Measurements from ENCODE around the gene TMPRSS11B. TPM values are rescaled to one million over a fixed set of nuclear protein-coding genes. Genes with fewer than 3 reads are reported as not detected.
"Not testable (repeated sequence)": the region's sequence is repeated elsewhere in the genome, so short reads cannot be mapped to it uniquely, and the experiment has no call there.

The TMPRSS11B gene
- polyA plus RNA-seq, 2 donors, result 394 to 1,112 TPM

DNA sequence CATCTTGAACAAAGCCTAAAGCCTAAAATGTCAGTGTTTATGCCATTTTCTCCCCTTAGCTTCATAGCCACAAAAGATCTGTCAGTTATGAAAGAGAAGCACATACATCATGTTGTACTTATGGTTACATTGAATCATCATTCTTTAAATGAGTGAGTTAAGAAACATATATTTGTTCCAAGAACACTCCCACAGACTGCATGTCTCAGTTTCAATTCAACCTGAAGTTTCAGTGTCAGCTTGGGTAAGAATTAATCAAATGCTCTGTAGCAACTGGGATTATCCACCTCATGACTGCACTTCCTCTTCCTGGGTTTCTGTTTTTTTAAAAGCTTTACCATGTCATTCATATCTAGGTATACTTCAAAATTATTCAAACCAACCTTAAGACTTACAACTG lies 3.9 kb upstream of the TMPRSS11B start:
- Histone ChIP-seq H3K27ac (ENCODE audit: low read depth in 2 of 2, low read length in 1 of 2) (peak overlapping the region; percentile 76 to 86), H3K27me3 (ENCODE audit: control insufficient read depth in 1 of 2, insufficient read depth in 2 of 2, low read length in 2 of 2) (no peaks in the 10 kb centered on the region), H3K4me3 (ENCODE audit: low read depth in 1 of 2, low read length in 2 of 2) (no peak overlapping the region), H3K36me3 (ENCODE audit: control insufficient read depth in 2 of 2, insufficient read depth in 2 of 2, low read length in 1 of 2) (no peaks in the 10 kb centered on the region), H3K4me1 (ENCODE audit: control insufficient read depth in 2 of 2, insufficient read depth in 2 of 2, low read length in 1 of 2) (no peaks in the 10 kb centered on the region), H3K9me3 (ENCODE audit: control insufficient read depth in 2 of 2, insufficient read depth in 1 of 2, low read depth in 1 of 2, low read length in 1 of 2) (no peaks in the 10 kb centered on the region)

DNA sequence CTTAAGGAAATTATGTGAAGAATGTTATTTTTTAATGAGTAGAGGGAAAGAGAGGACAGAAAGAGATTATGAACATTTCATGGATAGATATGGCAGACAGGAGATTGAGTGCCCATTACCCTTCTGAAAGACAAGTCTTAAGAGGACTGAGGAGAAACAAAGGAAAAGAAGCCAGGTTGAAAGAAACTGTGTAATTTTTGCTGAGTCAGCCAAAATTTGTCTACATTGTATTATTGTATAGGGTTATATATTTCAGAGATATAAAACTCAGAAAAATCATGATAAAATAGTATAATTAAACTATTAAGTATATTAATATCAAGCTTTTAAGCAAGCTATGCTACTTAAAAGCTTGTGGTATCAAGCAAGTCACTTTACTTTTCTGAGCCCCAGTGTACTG lies 4.9 kb downstream of the TMPRSS11B start:
- no peaks in the 10 kb centered on the region for H3K9me3 ChIP-seq (ENCODE audit: control insufficient read depth in 2 of 2, insufficient read depth in 1 of 2, low read depth in 1 of 2, low read length in 1 of 2)
- H3K4me3 ChIP-seq (ENCODE audit: low read depth in 1 of 2, low read length in 2 of 2), result peak overlapping the region in 1 of 2 donors; percentile 26
- H3K27me3 ChIP-seq (ENCODE audit: control insufficient read depth in 1 of 2, insufficient read depth in 2 of 2, low read length in 2 of 2), result no peaks in the 10 kb centered on the region
- H3K36me3 ChIP-seq (ENCODE audit: control insufficient read depth in 2 of 2, insufficient read depth in 2 of 2, low read length in 1 of 2), result no peaks in the 10 kb centered on the region
- H3K27ac ChIP-seq (ENCODE audit: low read depth in 2 of 2, low read length in 1 of 2), result no peak overlapping the region
- no peaks in the 10 kb centered on the region for H3K4me1 ChIP-seq (ENCODE audit: control insufficient read depth in 2 of 2, insufficient read depth in 2 of 2, low read length in 1 of 2)

DNA sequence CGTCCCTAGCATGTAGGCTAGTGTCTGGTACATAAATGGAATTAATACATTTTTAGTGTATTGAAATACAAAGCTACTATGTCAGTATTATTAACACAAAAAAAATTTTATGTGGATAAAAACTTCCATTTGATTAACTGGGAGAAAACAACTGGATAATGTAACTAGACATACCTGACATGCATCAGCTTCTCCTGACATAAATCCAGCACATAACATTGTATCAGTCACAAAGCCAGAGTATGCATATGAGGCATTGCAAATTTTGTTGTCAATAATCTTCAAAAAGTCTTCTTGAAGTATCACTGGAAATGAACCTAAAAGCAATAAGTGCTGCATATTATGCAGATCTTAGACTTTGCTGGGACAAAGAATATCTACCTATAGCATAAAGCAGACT lies 16.9 kb downstream of the TMPRSS11B start:
- H3K9me3 ChIP-seq (ENCODE audit: control insufficient read depth in 2 of 2, insufficient read depth in 1 of 2, low read depth in 1 of 2, low read length in 1 of 2), result no peaks in the 10 kb centered on the region
- H3K4me3 ChIP-seq (ENCODE audit: low read depth in 1 of 2, low read length in 2 of 2), result no peak overlapping the region
- H3K36me3 ChIP-seq (ENCODE audit: control insufficient read depth in 2 of 2, insufficient read depth in 2 of 2, low read length in 1 of 2), result no peaks in the 10 kb centered on the region
- H3K4me1 ChIP-seq (ENCODE audit: control insufficient read depth in 2 of 2, insufficient read depth in 2 of 2, low read length in 1 of 2), result no peaks in the 10 kb centered on the region
- WGBS, 2 donors, result 46 to 59% methylated on average over 1 of the region's 1 CpG
- H3K27ac ChIP-seq (ENCODE audit: low read depth in 2 of 2, low read length in 1 of 2), result no peak overlapping the region
- no peaks in the 10 kb centered on the region for H3K27me3 ChIP-seq (ENCODE audit: control insufficient read depth in 1 of 2, insufficient read depth in 2 of 2, low read length in 2 of 2)

DNA sequence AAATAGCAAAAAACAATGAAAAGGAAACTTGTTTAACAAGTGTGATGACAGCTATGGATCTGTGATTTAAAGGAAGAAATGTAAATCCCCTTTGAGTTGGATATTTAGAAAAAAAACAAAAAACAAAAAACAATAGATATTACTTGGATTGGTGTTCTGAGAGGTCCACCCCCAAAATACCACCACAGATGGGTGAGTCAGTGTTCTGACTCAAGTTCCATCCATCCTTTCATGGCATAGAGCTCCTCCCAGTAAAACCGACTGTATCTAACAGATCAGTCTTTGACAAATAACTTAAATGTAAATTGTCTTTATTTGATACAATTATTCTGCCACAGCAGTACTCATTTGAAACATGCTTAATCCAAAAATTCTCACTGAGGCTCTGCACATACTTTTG lies 27.4 kb downstream of the TMPRSS11B start:
- Histone ChIP-seq H3K4me1 (ENCODE audit: control insufficient read depth in 2 of 2, insufficient read depth in 2 of 2, low read length in 1 of 2) (no peaks in the 10 kb centered on the region), H3K36me3 (ENCODE audit: control insufficient read depth in 2 of 2, insufficient read depth in 2 of 2, low read length in 1 of 2) (no peaks in the 10 kb centered on the region), H3K4me3 (ENCODE audit: low read depth in 1 of 2, low read length in 2 of 2) (peak overlapping the region in 1 of 2 donors; percentile 46), H3K27ac (ENCODE audit: low read depth in 2 of 2, low read length in 1 of 2) (no peak overlapping the region), H3K9me3 (ENCODE audit: control insufficient read depth in 2 of 2, insufficient read depth in 1 of 2, low read depth in 1 of 2, low read length in 1 of 2) (no peaks in the 10 kb centered on the region), H3K27me3 (ENCODE audit: control insufficient read depth in 1 of 2, insufficient read depth in 2 of 2, low read length in 2 of 2) (no peaks in the 10 kb centered on the region)
- 13% methylated on average over 1 of the region's 1 CpG for WGBS, 2 donors

DNA sequence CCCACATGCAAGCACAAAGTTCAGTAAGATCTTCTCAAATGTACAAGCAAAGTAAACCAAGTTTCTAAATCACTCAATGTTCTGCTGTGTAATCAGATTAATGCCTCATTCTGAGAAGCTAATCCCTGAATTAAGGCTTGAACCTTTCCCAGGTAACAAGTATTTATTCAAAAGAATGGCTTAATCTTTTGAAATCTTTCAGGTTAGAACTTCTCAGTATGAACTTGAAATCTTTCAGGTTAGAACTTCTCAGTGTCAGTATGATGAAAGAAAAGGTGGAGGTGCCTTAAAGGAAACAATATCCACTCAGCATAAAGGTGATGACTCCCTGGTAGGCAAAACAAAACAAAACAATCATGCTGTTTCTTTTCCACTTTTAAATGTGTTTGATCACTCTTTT lies 29.0 kb downstream of the TMPRSS11B start:
- Histone ChIP-seq H3K9me3 (ENCODE audit: control insufficient read depth in 2 of 2, insufficient read depth in 1 of 2, low read depth in 1 of 2, low read length in 1 of 2) (no peaks in the 10 kb centered on the region), H3K36me3 (ENCODE audit: control insufficient read depth in 2 of 2, insufficient read depth in 2 of 2, low read length in 1 of 2) (no peaks in the 10 kb centered on the region), H3K27me3 (ENCODE audit: control insufficient read depth in 1 of 2, insufficient read depth in 2 of 2, low read length in 2 of 2) (no peaks in the 10 kb centered on the region), H3K27ac (ENCODE audit: low read depth in 2 of 2, low read length in 1 of 2) (no peak overlapping the region), H3K4me3 (ENCODE audit: low read depth in 1 of 2, low read length in 2 of 2) (no peak overlapping the region), H3K4me1 (ENCODE audit: control insufficient read depth in 2 of 2, insufficient read depth in 2 of 2, low read length in 1 of 2) (no peaks in the 10 kb centered on the region)

DNA sequence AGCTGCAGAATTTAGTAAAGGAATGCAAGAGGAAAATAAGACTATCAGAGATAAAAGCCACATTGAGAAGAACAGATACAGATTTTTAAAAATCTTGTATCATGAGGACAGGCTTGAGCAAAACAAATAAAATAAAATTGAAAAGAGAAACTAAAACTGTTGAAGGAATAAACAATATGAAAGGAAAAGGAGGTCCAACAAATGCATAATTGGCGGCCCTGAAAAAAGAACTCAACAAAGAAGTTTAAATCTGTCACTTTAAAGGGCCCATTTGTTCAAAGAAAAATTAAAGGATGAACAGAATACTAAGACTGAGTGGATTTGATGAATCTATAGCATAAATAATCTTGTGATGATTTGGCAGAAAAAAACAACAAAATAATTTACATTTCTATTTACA lies 36.5 kb downstream of the TMPRSS11B start:
- H3K27ac ChIP-seq (ENCODE audit: low read depth in 2 of 2, low read length in 1 of 2), result no peak overlapping the region

DNA sequence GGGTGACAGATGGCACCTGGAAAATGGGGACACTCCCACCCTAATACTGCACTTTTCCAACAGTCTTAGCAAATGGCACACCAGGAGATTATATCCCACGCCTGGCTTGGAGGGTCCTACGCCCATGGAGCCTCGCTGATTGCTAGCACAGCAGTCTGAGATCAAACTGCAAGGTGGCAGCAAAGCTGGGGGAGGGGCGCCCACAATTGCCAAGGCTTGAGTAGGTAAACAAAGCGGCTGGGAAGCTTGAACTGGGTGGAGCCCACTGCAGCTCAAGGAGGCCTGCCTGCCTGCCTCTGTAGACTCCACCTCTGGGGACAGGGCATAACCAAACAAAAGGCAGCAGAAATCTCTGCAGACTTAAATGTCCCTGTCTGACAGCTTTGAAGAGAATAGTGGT lies 51.2 kb downstream of the TMPRSS11B start:
- 87 to 92% methylated on average over 5 of the region's 5 CpGs for WGBS, 2 donors
- H3K36me3 ChIP-seq (ENCODE audit: control insufficient read depth in 2 of 2, insufficient read depth in 2 of 2, low read length in 1 of 2); H3K27ac ChIP-seq (ENCODE audit: low read depth in 2 of 2, low read length in 1 of 2); H3K27me3 ChIP-seq (ENCODE audit: control insufficient read depth in 1 of 2, insufficient read depth in 2 of 2, low read length in 2 of 2); H3K9me3 ChIP-seq (ENCODE audit: control insufficient read depth in 2 of 2, insufficient read depth in 1 of 2, low read depth in 1 of 2, low read length in 1 of 2); H3K4me3 ChIP-seq (ENCODE audit: low read depth in 1 of 2, low read length in 2 of 2); H3K4me1 ChIP-seq (ENCODE audit: control insufficient read depth in 2 of 2, insufficient read depth in 2 of 2, low read length in 1 of 2): not testable (repeated sequence)

More for the DNA sequence above, 36.5 kb downstream of the TMPRSS11B start:
- WGBS, 2 donors, result 83 to 90% methylated on average over 1 of the region's 1 CpG
- no peaks in the 10 kb centered on the region for H3K4me1 ChIP-seq (ENCODE audit: control insufficient read depth in 2 of 2, insufficient read depth in 2 of 2, low read length in 1 of 2)
- no peaks in the 10 kb centered on the region for H3K36me3 ChIP-seq (ENCODE audit: control insufficient read depth in 2 of 2, insufficient read depth in 2 of 2, low read length in 1 of 2)
- no peaks in the 10 kb centered on the region for H3K9me3 ChIP-seq (ENCODE audit: control insufficient read depth in 2 of 2, insufficient read depth in 1 of 2, low read depth in 1 of 2, low read length in 1 of 2)
- H3K4me3 ChIP-seq (ENCODE audit: low read depth in 1 of 2, low read length in 2 of 2), result no peak overlapping the region
- no peaks in the 10 kb centered on the region for H3K27me3 ChIP-seq (ENCODE audit: control insufficient read depth in 1 of 2, insufficient read depth in 2 of 2, low read length in 2 of 2)

DNA sequence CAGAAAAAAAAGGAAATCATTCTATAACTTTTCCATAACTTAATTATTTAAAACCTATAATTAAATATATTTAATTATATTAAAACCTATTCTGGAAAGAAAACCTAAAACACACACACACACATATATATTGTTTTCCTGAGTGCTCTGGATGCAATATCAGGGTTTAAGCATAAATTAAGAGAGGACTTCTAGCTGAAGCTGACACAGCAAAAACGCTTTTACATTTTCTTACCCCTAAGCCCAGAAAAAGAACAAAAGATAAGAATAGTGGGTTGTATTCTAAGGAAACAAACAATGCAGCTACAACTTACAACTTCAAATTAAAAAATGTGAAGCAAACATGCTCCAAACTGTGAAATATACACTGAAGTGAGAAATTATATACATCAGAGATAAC lies 52.3 kb downstream of the TMPRSS11B start:
- Histone ChIP-seq H3K4me1 (ENCODE audit: control insufficient read depth in 2 of 2, insufficient read depth in 2 of 2, low read length in 1 of 2) (no peaks in the 10 kb centered on the region), H3K36me3 (ENCODE audit: control insufficient read depth in 2 of 2, insufficient read depth in 2 of 2, low read length in 1 of 2) (peaks cover 0 to 4% of the 10 kb centered on the region in 2 donors), H3K4me3 (ENCODE audit: low read depth in 1 of 2, low read length in 2 of 2) (no peak overlapping the region), H3K27me3 (ENCODE audit: control insufficient read depth in 1 of 2, insufficient read depth in 2 of 2, low read length in 2 of 2) (peaks cover 0 to 4% of the 10 kb centered on the region in 2 donors), H3K9me3 (ENCODE audit: control insufficient read depth in 2 of 2, insufficient read depth in 1 of 2, low read depth in 1 of 2, low read length in 1 of 2) (no peaks in the 10 kb centered on the region), H3K27ac (ENCODE audit: low read depth in 2 of 2, low read length in 1 of 2) (no peak overlapping the region)
- WGBS, 2 donors, result 86 to 90% methylated on average over 1 of the region's 1 CpG

DNA sequence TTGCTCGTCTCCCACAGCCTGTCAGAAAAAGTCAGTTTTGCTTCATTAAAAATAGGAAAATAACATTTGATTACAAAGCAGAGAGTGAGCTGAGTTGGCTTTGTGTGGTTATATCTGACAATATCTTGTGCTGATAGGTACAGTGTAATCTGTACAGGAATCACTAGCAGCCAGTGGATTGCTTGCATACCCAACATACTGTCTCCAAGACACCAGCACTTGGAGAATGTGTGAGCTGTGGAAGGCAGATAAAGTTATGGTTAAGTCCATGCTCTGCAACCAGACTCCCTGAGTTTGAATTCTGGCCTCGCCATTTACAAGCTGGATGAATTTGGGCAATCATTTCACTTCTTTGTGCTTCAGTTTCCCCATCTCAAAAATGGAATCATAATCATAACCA lies 58.3 kb downstream of the TMPRSS11B start:
- WGBS, 2 donors, result 75 to 84% methylated on average over 2 of the region's 2 CpGs
- peaks cover 2 to 5% of the 10 kb centered on the region in 2 donors for H3K4me1 ChIP-seq (ENCODE audit: control insufficient read depth in 2 of 2, insufficient read depth in 2 of 2, low read length in 1 of 2)
- no peak overlapping the region for H3K4me3 ChIP-seq (ENCODE audit: low read depth in 1 of 2, low read length in 2 of 2)
- peaks cover 0 to 3% of the 10 kb centered on the region in 2 donors for H3K9me3 ChIP-seq (ENCODE audit: control insufficient read depth in 2 of 2, insufficient read depth in 1 of 2, low read depth in 1 of 2, low read length in 1 of 2)
- peaks cover 0 to 4% of the 10 kb centered on the region in 2 donors for H3K36me3 ChIP-seq (ENCODE audit: control insufficient read depth in 2 of 2, insufficient read depth in 2 of 2, low read length in 1 of 2)
- H3K27ac ChIP-seq (ENCODE audit: low read depth in 2 of 2, low read length in 1 of 2), result no peak overlapping the region
- peaks cover 0 to 4% of the 10 kb centered on the region in 2 donors for H3K27me3 ChIP-seq (ENCODE audit: control insufficient read depth in 1 of 2, insufficient read depth in 2 of 2, low read length in 2 of 2)

DNA sequence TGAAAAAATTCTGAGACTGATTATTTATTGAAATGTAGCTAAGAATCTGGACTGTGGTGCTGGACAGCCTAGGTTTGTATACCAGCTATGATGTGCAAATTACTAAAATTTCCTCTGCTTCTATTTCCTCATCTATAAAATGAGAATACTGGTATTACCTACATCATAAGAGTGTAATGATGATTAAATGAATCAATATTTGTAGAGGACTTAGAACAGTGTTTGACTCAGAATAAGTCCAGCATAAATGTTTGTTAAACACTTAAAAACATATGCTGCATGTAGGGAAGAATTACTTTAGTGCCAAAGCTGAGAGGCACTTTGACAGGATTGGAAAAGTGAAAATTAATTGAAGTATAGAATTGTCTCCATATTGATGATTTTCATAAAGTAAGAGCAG lies 60.6 kb downstream of the TMPRSS11B start:
- no peaks in the 10 kb centered on the region for H3K27me3 ChIP-seq (ENCODE audit: control insufficient read depth in 1 of 2, insufficient read depth in 2 of 2, low read length in 2 of 2)
- H3K4me1 ChIP-seq (ENCODE audit: control insufficient read depth in 2 of 2, insufficient read depth in 2 of 2, low read length in 1 of 2), result peaks cover 2 to 5% of the 10 kb centered on the region in 2 donors
- peaks cover 0 to 4% of the 10 kb centered on the region in 2 donors for H3K36me3 ChIP-seq (ENCODE audit: control insufficient read depth in 2 of 2, insufficient read depth in 2 of 2, low read length in 1 of 2)
- H3K9me3 ChIP-seq (ENCODE audit: control insufficient read depth in 2 of 2, insufficient read depth in 1 of 2, low read depth in 1 of 2, low read length in 1 of 2), result peaks cover 0 to 3% of the 10 kb centered on the region in 2 donors
- no peak overlapping the region for H3K27ac ChIP-seq (ENCODE audit: low read depth in 2 of 2, low read length in 1 of 2)
- H3K4me3 ChIP-seq (ENCODE audit: low read depth in 1 of 2, low read length in 2 of 2), result no peak overlapping the region
